Omental fat pad (tissue), 4 donors: ENCODE data around the gene EPDR1. TPM values are rescaled to one million over a fixed set of nuclear protein-coding genes. Genes with fewer than 3 reads are reported as not detected.

ENCODE experiments used
- ATAC-seq: fragments of 150-250 bp; one replicate; pipeline ENCODE4 v1.9.1; 2016; ENCODE audit warnings: mild to moderate bottlenecking, moderate library complexity; ENCODE audit not compliant: low FRiP score
- DNase-seq: peaks from one replicate; pipeline ENCODE4 v3.0.0-alpha.2; 2019; ENCODE audit warnings: low spot score
- CTCF ChIP-seq, 3 donors: fragments of 450-650 bp; IDR thresholded peaks; one replicate each; pipeline ENCODE4 v1.5.1; 2016 to 2017; ENCODE audit warnings: antibody characterized with exemption in 3 of 3, mild to moderate bottlenecking in 3 of 3, moderate library complexity in 2 of 3
- total RNA-seq, 4 donors: library from RNA; depleted of rRNA; stranded (reverse); fragments of >200 nt; gene quantifications; one replicate each; pipeline ENCODE4 v1.1.0, GENCODE V29; 2016

The EPDR1 gene
- total RNA-seq, 4 donors from 2014 or later, result 9.1 to 35.6 (median 21.1) TPM

- ATAC-seq (no peak), DNase-seq (no peak)
- TF ChIP-seq CTCF (IDR thresholded peaks at IDR 0.05), result no peak
These were observed 7.5 kb downstream of the EPDR1 start for GRCh38 chr7:37927773-37928444.

- no peak for DNase-seq
- no peak for TF ChIP-seq CTCF (IDR thresholded peaks at IDR 0.05)
- ATAC-seq, result no peak
These were observed 8.4 kb downstream of the EPDR1 start for GRCh38 chr7:37928878-37929277.

- no peak for DNase-seq
- no peak for ATAC-seq
- no peak for TF ChIP-seq CTCF (IDR thresholded peaks at IDR 0.05)
These were observed 9.9 kb downstream of the EPDR1 start for GRCh38 chr7:37930226-37930948.

- no peak for TF ChIP-seq CTCF (IDR thresholded peaks at IDR 0.05)
- DNase-seq (no peak), ATAC-seq (no peak)
These were observed 12.1 kb downstream of the EPDR1 start for GRCh38 chr7:37932543-37932942.

- no peak for DNase-seq
- no peak for ATAC-seq
- TF ChIP-seq CTCF (IDR thresholded peaks at IDR 0.05), result no peak
These were observed 12.7 kb downstream of the EPDR1 start for GRCh38 chr7:37933018-37933566.

GRCh38 chr7:37942934-37943610 lies 22.6 kb downstream of the EPDR1 start:
- no peak for ATAC-seq
- no peak for DNase-seq

More at GRCh38 chr7:37942934-37943610, 22.6 kb downstream of the EPDR1 start:
- no peak for TF ChIP-seq CTCF (IDR thresholded peaks at IDR 0.05)
